Cardiac muscle cell (in vitro differentiated cells and primary cell): ENCODE measurements around the gene GRIA1. TPM values are rescaled to one million over a fixed set of nuclear protein-coding genes. Genes with fewer than 3 reads are reported as not detected.
A peak's percentile ranks its signal among the peaks of the same experiment; 100 is the strongest.

Source experiments
- DNase-seq, 2 donors: peaks; one replicate each; pipeline versions ENCODE4 v3.0.0 to v3.0.0-alpha.2; 2010 to 2017; ENCODE audit warnings: low read depth in 1 of 2, low spot score in 1 of 2
- H3K27ac ChIP-seq: fragments of 200-600 bp; sonication (generic); 2 replicates; pipeline ENCODE4 v1.5.1; 2016
- H3K27me3 ChIP-seq: fragments of 200-600 bp; sonication (generic); 2 replicates; pipeline ENCODE4 v1.6.0; 2016; ENCODE audit warnings: control low read depth
- H3K36me3 ChIP-seq: fragments of 200-600 bp; sonication (generic); 2 replicates; pipeline ENCODE4 v1.5.1; 2016; ENCODE audit warnings: control low read depth
- H3K4me1 ChIP-seq: fragments of 200-600 bp; sonication (generic); 2 replicates; pipeline ENCODE4 v1.8.1; 2017; ENCODE audit warnings: low read depth, mild to moderate bottlenecking, mixed run types
- H3K4me3 ChIP-seq: fragments of 200-600 bp; sonication (generic); 2 replicates; pipeline ENCODE4 v1.5.1; 2016; ENCODE audit warnings: mild to moderate bottlenecking
- H3K9me3 ChIP-seq: fragments of 200-600 bp; sonication (generic); 2 replicates; pipeline ENCODE4 v1.5.1; 2017; ENCODE audit warnings: low read depth, mild to moderate bottlenecking, control low read depth
- polyA plus RNA-seq: library from polyadenylated mRNA; unstranded; fragments of >200 nt; fragmentation: Nextera tagmentation; extraction: Ambion mirVana; gene quantifications from 2 replicates; pipeline ENCODE4 v1.2.1, GENCODE V29; 2016
- total RNA-seq: library from RNA; depleted of rRNA; stranded (reverse); fragments of >200 nt; gene quantifications from 2 replicates; pipeline ENCODE4 v1.2.3, GENCODE V29; 2016
- TF ChIP-seq, protein P1 (sequence below): IDR thresholded peaks from 2 replicates; pipeline ENCODE4 v1.5.1; 2012; ENCODE audit warnings: low read depth, mild to moderate bottlenecking, low read length

Gene GRIA1
- total and polyA plus RNA-seq, 2 experiments from 2014 or later: 1.6 to 2.3 TPM

DNA sequence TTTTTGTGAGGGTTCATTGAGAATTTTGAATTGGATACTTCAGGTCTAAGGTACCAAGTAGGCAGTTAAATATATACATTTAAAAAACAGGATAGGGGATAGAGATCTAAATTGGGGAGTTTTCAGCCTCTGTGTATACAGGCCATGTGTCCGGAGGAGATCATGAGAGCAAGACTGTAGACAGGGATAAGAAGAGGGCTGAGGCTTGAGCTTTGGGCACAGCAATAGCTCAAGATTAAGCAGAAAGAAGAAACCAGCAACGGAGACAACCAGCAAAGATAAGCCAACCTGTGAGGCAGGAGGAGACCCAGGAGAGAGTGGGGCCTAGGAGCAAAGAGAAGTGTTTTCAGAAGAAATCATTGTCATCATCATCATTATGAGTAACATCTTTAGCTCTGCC, 258.4 kb downstream of the GRIA1 start:
- no peaks in the 10 kb centered on the region for H3K27me3 ChIP-seq
- H3K4me1 ChIP-seq: no peaks in the 10 kb centered on the region

DNA sequence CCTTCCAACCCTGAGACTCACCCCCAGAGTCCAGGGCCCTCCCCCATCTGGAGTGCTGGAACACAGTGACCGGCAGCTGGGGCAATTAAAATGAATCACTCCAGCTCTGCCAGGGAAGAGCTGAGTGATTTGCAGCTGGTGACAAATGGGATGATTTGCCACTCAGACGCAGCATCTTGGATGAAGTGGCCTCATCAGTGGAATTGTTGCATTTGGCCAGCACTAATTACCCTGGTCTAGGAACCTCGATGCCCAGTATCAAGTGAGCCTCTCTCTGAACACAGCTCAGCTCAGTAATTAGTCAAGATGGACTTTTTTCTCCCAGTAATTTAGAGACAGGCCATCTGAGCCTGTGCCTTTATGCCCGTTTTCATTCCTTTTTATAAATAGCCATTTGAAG, 259.5 kb downstream of the GRIA1 start:
- TF ChIP-seq, protein P1, sequence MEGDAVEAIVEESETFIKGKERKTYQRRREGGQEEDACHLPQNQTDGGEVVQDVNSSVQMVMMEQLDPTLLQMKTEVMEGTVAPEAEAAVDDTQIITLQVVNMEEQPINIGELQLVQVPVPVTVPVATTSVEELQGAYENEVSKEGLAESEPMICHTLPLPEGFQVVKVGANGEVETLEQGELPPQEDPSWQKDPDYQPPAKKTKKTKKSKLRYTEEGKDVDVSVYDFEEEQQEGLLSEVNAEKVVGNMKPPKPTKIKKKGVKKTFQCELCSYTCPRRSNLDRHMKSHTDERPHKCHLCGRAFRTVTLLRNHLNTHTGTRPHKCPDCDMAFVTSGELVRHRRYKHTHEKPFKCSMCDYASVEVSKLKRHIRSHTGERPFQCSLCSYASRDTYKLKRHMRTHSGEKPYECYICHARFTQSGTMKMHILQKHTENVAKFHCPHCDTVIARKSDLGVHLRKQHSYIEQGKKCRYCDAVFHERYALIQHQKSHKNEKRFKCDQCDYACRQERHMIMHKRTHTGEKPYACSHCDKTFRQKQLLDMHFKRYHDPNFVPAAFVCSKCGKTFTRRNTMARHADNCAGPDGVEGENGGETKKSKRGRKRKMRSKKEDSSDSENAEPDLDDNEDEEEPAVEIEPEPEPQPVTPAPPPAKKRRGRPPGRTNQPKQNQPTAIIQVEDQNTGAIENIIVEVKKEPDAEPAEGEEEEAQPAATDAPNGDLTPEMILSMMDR: no peak
- Histone ChIP-seq H3K27ac (no peak overlapping the region), H3K36me3 (no peaks in the 10 kb centered on the region), H3K27me3 (no peaks in the 10 kb centered on the region), H3K9me3 (no peaks in the 10 kb centered on the region), H3K4me3 (no peak overlapping the region), H3K4me1 (no peaks in the 10 kb centered on the region)
- no peak for DNase-seq

More for the DNA sequence above, 258.4 kb downstream of the GRIA1 start:
- Histone ChIP-seq H3K36me3 (no peaks in the 10 kb centered on the region), H3K27ac (no peak overlapping the region), H3K4me3 (no peak overlapping the region), H3K9me3 (no peaks in the 10 kb centered on the region)
- DNase-seq: no peak
- TF ChIP-seq, protein P1: no peak

DNA sequence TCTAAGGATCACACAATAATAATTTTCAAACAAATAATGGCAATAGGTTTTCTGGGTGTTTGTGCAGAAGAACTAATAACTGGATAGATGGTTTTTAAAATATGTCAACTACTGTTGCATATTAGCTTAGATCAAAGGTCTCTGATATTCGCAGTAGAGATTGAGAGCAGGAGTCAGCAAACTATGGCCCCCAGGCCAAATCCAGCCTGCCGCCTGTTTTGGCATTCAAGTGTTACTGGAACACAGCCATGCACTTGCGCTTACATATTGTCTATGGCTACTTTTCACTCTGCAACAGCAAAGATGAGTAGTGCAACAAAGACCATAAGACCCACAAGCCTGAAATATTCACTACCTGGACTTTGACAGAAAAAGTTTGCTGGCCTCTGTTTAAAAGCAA, 260.8 kb downstream of the GRIA1 start:
- no peaks in the 10 kb centered on the region for H3K4me1 ChIP-seq
- H3K36me3 ChIP-seq: no peaks in the 10 kb centered on the region
- DNase-seq: no peak
- H3K27ac ChIP-seq: no peak overlapping the region
- H3K27me3 ChIP-seq: no peaks in the 10 kb centered on the region
- no peaks in the 10 kb centered on the region for H3K9me3 ChIP-seq
- H3K4me3 ChIP-seq: no peak overlapping the region
- TF ChIP-seq, protein P1: no peak

DNA sequence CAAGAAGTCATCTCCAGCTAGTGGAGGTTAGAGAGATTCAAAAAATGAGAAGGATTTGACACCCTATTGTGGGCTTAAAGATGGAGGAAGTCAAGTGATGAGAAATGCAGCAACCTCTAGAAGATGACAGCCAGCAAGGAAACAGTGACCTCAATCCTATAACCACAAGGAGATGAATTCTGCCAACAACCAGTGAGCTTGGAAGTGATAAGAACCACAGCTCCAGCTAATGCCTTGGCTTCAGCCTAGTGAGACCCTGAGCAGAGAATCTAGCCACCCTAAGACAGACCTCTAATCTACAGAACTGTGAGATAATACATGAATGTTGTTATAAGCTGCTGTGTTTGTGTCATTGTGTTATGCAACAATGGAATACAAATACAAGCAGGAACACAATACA, 262.4 kb downstream of the GRIA1 start:
- Histone ChIP-seq H3K9me3 (no peaks in the 10 kb centered on the region), H3K27ac (no peak overlapping the region), H3K4me3 (no peak overlapping the region), H3K27me3 (no peaks in the 10 kb centered on the region), H3K36me3 (no peaks in the 10 kb centered on the region), H3K4me1 (no peaks in the 10 kb centered on the region)
- DNase-seq: peak in 1 of 2 donors; percentile 6
- TF ChIP-seq, protein P1: no peak

DNA sequence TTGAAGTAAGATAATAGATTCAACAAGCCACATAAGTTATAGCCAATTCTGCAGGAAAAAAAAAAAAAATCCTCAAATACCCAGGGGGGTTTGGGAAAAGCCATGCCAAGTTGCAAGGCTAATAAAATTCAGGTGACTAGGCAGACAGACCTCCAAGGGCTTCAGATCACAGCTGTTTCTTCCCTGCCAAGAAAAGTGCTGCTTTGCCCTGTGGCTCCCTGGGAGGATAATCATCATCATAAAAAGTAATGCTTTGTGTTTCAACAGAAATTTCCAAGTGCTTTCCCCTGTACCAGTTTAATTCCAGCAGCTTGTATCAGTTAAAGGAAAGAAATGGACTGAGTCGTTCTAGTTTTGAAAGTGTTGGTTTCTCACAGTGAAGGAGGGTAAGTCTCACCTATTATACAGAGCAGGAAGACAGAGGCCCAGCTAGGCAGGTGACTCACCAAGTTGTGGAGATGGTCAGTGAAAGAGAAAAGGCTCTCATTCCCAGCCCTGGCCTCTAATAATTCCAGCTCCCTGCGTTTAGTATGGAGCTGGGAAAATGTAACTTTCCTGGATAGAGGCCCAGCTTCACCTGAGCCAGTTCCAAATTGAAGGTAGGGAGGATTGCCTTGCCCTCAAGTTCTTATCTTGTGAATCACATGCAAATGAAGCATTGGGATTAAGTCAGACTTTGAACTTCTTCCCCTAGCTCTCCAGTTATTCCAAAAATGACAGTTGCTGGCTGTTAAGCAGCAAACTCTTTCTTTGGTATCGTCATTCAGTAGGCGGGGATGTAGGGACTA, 263.4 kb downstream of the GRIA1 start:
- Histone ChIP-seq H3K36me3 (no peaks in the 10 kb centered on the region), H3K27me3 (no peaks in the 10 kb centered on the region), H3K9me3 (no peaks in the 10 kb centered on the region), H3K27ac (no peak overlapping the region), H3K4me1 (no peaks in the 10 kb centered on the region), H3K4me3 (no peak overlapping the region)
- no peak for DNase-seq
- TF ChIP-seq, protein P1: no peak
